ENCODE results near the gene RADX.

GRCh38 chrX:106692425-106693065, 80.8 kb downstream of the RADX start:
- TF ChIP-seq, protein P1, sequence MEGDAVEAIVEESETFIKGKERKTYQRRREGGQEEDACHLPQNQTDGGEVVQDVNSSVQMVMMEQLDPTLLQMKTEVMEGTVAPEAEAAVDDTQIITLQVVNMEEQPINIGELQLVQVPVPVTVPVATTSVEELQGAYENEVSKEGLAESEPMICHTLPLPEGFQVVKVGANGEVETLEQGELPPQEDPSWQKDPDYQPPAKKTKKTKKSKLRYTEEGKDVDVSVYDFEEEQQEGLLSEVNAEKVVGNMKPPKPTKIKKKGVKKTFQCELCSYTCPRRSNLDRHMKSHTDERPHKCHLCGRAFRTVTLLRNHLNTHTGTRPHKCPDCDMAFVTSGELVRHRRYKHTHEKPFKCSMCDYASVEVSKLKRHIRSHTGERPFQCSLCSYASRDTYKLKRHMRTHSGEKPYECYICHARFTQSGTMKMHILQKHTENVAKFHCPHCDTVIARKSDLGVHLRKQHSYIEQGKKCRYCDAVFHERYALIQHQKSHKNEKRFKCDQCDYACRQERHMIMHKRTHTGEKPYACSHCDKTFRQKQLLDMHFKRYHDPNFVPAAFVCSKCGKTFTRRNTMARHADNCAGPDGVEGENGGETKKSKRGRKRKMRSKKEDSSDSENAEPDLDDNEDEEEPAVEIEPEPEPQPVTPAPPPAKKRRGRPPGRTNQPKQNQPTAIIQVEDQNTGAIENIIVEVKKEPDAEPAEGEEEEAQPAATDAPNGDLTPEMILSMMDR (IDR thresholded peaks at IDR 0.05 in 8 of 11, conservative IDR thresholded peaks at IDR 0.05 in 3 of 11), result no peak
- TF ChIP-seq POLR2A (IDR thresholded peaks at IDR 0.05), result no peak

All from spleen (tissue), 7 donors.